ENCODE data around the gene FMOD.
A peak's percentile ranks its signal among the peaks of the same experiment; 100 is the strongest.

Gene FMOD

DNA sequence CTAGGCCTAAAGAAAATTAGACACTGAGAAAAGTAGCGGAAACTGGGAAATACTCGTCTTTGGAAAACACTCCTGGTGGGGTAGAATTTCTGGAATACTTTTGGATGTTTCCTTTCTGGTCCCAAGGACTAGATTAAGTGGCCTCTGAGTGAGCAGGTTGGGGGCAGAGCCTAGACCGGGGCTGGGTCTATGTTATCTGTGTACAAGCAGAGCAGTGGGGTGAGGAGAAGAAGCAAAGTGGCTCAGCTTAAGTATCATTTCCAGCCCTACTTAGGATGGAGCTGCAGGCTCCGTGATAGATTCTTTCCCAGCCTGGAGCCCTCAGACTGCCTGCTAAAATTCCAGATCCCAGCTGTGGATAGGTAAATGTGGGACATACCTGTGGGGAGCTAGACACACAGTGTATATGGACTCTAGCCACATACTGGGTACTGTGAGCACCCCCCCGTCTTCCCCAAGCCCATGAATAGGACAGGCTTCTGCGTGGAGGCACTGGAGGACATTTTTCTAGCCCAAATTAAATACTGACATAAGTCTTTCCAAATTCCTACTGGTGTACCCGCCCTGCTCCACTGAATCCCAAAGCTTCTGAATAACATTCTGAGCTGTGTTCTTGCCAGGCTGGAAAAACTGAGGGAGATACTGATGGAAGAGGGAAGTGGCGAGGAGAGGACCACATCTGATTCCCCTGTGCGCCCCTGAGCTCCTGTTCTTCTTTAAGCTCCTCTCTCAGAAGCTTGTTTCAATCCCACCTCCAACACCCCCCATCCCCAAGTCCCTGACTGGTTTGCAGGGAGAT is 6.8 kb downstream of the FMOD start:
- no peak overlapping the region for H3K4me3 ChIP-seq (ENCODE audit: low read depth, low read length)
- no peak overlapping the region for H3K27ac ChIP-seq (ENCODE audit: low read depth, low read length)
- no peaks in the 10 kb centered on the region for H3K36me3 ChIP-seq (ENCODE audit: insufficient read depth, low read length)
- no peaks in the 10 kb centered on the region for H3K79me2 ChIP-seq (ENCODE audit: control insufficient read depth, insufficient read depth, low read length, unreplicated experiment)
- peaks cover 28% of the 10 kb centered on the region; the same call in 1 of the 2 replicates for H3K27me3 ChIP-seq (ENCODE audit: insufficient read depth, low read length)
- no peaks in the 10 kb centered on the region for H3K4me1 ChIP-seq (ENCODE audit: control insufficient read depth, insufficient read depth, low read length, unreplicated experiment)
- H2AFZ ChIP-seq (ENCODE audit: low read length, unreplicated experiment): no peak overlapping the region

DNA sequence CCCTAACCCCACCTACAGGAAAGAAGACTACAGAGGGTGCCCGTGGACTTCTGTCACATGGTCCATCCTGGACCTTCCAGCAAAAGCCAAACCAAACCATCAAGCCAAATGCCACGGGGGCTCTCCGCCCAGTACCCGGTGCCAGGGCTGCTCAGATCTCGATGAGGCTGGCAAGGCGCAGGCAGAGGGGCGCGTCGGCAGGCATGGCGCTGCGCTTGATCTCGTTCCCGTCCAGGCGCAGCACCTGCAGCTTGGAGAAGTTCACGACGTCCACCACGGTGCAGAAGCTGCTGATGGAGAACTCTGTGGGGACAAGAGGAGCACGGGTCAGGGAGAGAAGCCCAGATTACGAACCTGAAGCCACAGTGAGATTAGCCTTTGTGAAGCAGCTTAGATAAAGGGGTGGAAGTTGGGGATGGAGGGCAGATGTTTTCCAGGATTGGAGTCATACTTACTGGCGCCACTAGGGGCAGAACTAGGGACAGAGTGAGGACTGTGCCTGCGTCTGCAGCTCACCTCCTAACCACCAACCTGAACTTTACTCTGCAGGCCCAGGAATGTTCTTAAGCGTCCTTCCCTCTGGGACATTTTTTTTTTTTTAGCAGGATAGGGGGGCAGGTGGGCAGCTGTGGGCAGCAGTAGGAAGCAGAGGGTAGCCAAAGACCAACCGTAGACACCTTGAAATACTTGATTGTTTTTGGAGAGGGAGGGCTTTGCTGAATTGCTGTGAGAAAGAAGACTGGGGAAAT is 8.6 kb downstream of the FMOD start:
- no peaks in the 10 kb centered on the region for H3K4me1 ChIP-seq (ENCODE audit: control insufficient read depth, insufficient read depth, low read length, unreplicated experiment)
- H2AFZ ChIP-seq (ENCODE audit: low read length, unreplicated experiment): no peak overlapping the region
- no peaks in the 10 kb centered on the region for H3K36me3 ChIP-seq (ENCODE audit: insufficient read depth, low read length)

DNA sequence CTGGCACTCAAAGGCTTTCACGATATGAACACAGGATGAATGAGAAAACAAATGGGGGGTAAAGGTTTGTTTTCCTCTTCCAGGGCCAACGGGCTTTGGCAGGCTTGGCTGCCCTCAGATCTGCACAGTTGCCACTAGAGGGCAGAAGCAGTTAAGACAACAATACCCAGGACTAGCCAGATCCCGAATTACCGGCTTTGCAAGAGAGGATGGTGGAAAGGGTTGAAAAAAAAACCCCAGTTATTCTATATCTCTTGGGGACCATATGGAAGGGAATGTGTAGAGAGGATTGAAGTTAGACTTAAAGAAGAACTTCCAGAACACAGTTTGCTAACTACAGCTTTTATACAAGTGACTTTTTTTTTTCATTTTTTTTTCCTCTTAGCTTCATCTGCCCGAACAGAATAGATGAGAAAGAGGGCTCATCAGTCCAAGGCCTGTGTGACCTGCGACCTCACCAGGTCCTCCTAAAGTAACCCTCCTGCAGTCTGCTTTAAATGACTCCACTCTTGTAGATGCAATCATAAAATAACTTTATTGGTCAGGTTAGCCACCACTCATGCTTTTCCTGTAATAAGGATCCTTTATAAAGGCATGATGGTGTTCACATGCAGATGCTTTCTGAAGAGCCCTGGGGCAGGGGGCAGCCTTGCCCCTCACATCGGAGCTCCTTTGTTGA is 10.7 kb downstream of the FMOD start:
- H3K36me3 ChIP-seq (ENCODE audit: insufficient read depth, low read length): no peaks in the 10 kb centered on the region
- H3K4me3 ChIP-seq (ENCODE audit: low read depth, low read length): no peak overlapping the region
- no peak overlapping the region for H3K27ac ChIP-seq (ENCODE audit: low read depth, low read length)
- H3K27me3 ChIP-seq (ENCODE audit: insufficient read depth, low read length): peaks cover 28% of the 10 kb centered on the region; the same call in 1 of the 2 replicates
- no peaks in the 10 kb centered on the region for H3K79me2 ChIP-seq (ENCODE audit: control insufficient read depth, insufficient read depth, low read length, unreplicated experiment)
- peaks cover 12% of the 10 kb centered on the region for H3K4me1 ChIP-seq (ENCODE audit: control insufficient read depth, insufficient read depth, low read length, unreplicated experiment)
- no peak overlapping the region for H2AFZ ChIP-seq (ENCODE audit: low read length, unreplicated experiment)

More for the DNA sequence above, 8.6 kb downstream of the FMOD start:
- Histone ChIP-seq H3K27me3 (ENCODE audit: insufficient read depth, low read length) (peaks cover 28% of the 10 kb centered on the region; the same call in 1 of the 2 replicates), H3K4me3 (ENCODE audit: low read depth, low read length) (no peak overlapping the region), H3K27ac (ENCODE audit: low read depth, low read length) (no peak overlapping the region), H3K79me2 (ENCODE audit: control insufficient read depth, insufficient read depth, low read length, unreplicated experiment) (no peaks in the 10 kb centered on the region)

DNA sequence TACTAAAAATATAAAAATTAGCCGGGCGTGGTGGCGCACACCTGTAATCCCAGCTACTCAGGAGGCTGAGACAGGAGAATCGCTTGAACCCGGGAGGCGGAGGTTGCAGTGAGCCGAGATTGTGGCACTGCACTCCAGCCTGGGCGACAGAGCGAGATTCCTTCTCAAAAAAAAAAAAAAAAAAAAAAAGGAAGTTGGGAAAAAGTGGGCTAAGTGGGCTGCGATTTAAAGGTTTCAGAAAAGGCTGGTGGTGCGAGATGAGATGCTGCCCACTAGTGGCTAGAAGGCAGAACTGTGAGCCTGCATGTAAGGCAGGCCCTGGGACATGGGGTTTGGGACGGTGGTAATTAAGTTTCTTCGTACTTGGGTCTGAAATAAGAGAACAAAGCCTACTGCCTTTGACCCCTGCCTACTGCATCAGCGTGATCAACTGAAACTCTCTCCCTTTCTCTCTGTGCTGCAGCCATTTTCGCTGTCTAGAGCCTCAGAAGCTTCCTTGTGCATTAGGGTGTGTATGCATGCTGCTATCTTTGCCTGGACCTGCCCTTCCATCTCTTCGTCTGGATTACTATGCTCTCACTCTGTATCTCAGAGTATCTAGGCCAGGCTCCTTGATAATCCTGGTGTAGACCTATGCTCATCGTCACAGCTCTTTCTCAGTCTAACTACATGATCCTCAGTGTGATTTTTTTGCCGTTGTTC is 12.4 kb downstream of the FMOD start:
- Histone ChIP-seq H3K4me1 (ENCODE audit: control insufficient read depth, insufficient read depth, low read length, unreplicated experiment) (peaks cover 12% of the 10 kb centered on the region), H3K27ac (ENCODE audit: low read depth, low read length) (no peak overlapping the region), H3K27me3 (ENCODE audit: insufficient read depth, low read length) (peaks cover 23% of the 10 kb centered on the region; the same call in 1 of the 2 replicates), H3K36me3 (ENCODE audit: insufficient read depth, low read length) (no peaks in the 10 kb centered on the region), H2AFZ (ENCODE audit: low read length, unreplicated experiment) (no peak overlapping the region), H3K4me3 (ENCODE audit: low read depth, low read length) (no peak overlapping the region), H3K79me2 (ENCODE audit: control insufficient read depth, insufficient read depth, low read length, unreplicated experiment) (no peaks in the 10 kb centered on the region)

DNA sequence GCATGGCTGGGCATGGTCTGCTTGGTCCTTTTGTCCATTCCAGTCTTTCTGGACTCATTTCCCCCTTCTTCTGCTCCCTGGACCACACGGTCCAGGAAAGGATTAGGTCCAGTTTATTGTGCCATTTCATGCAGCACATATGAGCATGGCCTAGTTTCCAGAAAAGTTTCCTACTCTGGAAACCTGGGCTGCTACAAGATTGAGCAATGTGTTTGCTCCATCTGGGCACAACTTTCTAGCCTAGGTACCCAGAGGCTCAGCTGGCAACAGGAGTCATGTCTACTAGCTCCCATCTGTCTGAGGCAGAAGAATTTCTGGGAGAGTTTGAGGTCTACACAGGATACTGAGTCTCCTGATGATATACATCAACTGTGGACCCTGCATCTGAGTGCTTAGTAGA is 14.8 kb downstream of the FMOD start:
- Histone ChIP-seq H3K4me3 (ENCODE audit: low read depth, low read length) (no peak overlapping the region), H3K4me1 (ENCODE audit: control insufficient read depth, insufficient read depth, low read length, unreplicated experiment) (peaks cover 17% of the 10 kb centered on the region), H3K36me3 (ENCODE audit: insufficient read depth, low read length) (no peaks in the 10 kb centered on the region), H3K79me2 (ENCODE audit: control insufficient read depth, insufficient read depth, low read length, unreplicated experiment) (no peaks in the 10 kb centered on the region), H3K27ac (ENCODE audit: low read depth, low read length) (no peak overlapping the region), H2AFZ (ENCODE audit: low read length, unreplicated experiment) (no peak overlapping the region), H3K27me3 (ENCODE audit: insufficient read depth, low read length) (peaks cover 9% of the 10 kb centered on the region; the same call in 1 of the 2 replicates)

DNA sequence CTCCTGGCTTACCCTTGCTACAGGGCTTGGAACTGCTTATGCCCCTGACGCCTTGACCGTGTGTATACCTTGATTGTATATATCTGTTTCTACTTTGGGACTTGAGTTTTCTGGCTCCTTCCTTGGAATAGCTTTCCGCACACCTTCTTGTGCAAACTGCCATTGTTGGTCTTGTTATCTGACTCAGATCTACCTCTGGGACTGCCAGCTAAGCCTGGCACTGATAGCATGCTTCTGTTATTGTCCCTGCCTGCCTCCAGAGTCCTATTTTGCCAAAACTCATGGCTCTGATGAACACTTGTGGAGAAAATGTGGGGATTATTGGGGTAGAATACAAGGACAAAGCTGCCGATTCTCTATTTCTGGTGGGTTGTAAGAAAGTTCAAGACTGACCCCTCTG is 15.4 kb downstream of the FMOD start:
- H3K27ac ChIP-seq (ENCODE audit: low read depth, low read length): no peak overlapping the region
- H2AFZ ChIP-seq (ENCODE audit: low read length, unreplicated experiment): no peak overlapping the region
- H3K4me1 ChIP-seq (ENCODE audit: control insufficient read depth, insufficient read depth, low read length, unreplicated experiment): peaks cover 17% of the 10 kb centered on the region
- no peak overlapping the region for H3K4me3 ChIP-seq (ENCODE audit: low read depth, low read length)
- peaks cover 3% of the 10 kb centered on the region; the same call in 1 of the 2 replicates for H3K27me3 ChIP-seq (ENCODE audit: insufficient read depth, low read length)
- no peaks in the 10 kb centered on the region for H3K36me3 ChIP-seq (ENCODE audit: insufficient read depth, low read length)
- no peaks in the 10 kb centered on the region for H3K79me2 ChIP-seq (ENCODE audit: control insufficient read depth, insufficient read depth, low read length, unreplicated experiment)

DNA sequence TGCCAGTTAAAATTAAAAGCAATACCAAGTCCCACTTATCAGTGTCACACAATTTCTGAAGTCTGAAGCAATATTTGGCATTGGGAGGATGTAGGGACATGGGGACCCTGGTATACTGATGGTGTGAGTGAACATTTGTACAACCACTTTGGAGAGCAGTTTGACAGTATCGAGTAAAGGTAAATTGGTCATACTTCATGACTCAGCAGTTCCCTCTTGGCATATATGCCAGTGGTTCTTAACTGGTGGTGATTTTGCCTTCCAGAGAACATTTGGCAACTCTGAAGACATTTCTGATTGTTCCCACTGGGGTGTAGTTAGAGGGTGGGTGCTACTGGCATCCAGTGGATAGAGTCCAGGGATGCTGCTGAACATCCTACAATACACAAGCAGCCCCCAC is 19.7 kb downstream of the FMOD start:
- no peaks in the 10 kb centered on the region for H3K27me3 ChIP-seq (ENCODE audit: insufficient read depth, low read length)

DNA sequence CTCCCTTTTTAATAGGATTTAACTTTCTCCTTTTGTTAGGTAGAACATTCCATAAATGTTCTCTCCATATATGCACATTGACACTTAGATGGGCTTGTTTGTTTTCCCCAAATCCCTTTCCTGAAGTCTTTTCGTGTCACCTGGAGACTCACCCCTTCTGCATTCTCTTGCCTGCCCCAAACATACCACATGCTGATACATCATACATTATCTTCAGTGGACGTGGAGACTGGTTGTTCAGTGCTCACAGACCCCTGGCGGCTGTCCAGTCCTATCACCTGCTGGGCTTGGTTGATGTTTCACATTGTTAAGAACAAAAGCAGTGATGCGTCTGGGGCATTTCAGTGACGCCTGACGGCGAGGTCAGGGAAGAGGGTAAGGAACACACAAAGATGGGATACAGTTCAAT is 22.2 kb downstream of the FMOD start:
- H3K4me3 ChIP-seq (ENCODE audit: low read depth, low read length): no peak overlapping the region
- H3K4me1 ChIP-seq (ENCODE audit: control insufficient read depth, insufficient read depth, low read length, unreplicated experiment): peaks cover 5% of the 10 kb centered on the region
- H3K27me3 ChIP-seq (ENCODE audit: insufficient read depth, low read length): peaks cover 11% of the 10 kb centered on the region
- H3K36me3 ChIP-seq (ENCODE audit: insufficient read depth, low read length): no peaks in the 10 kb centered on the region
- H3K27ac ChIP-seq (ENCODE audit: low read depth, low read length): no peak overlapping the region
- no peak overlapping the region for H2AFZ ChIP-seq (ENCODE audit: low read length, unreplicated experiment)
- H3K79me2 ChIP-seq (ENCODE audit: control insufficient read depth, insufficient read depth, low read length, unreplicated experiment): no peaks in the 10 kb centered on the region

More for the DNA sequence above, 19.7 kb downstream of the FMOD start:
- H3K4me1 ChIP-seq (ENCODE audit: control insufficient read depth, insufficient read depth, low read length, unreplicated experiment): peaks cover 14% of the 10 kb centered on the region
- no peak overlapping the region for H2AFZ ChIP-seq (ENCODE audit: low read length, unreplicated experiment)
- no peak overlapping the region for H3K27ac ChIP-seq (ENCODE audit: low read depth, low read length)
- no peak overlapping the region for H3K4me3 ChIP-seq (ENCODE audit: low read depth, low read length)
- H3K79me2 ChIP-seq (ENCODE audit: control insufficient read depth, insufficient read depth, low read length, unreplicated experiment): no peaks in the 10 kb centered on the region
- H3K36me3 ChIP-seq (ENCODE audit: insufficient read depth, low read length): no peaks in the 10 kb centered on the region

DNA sequence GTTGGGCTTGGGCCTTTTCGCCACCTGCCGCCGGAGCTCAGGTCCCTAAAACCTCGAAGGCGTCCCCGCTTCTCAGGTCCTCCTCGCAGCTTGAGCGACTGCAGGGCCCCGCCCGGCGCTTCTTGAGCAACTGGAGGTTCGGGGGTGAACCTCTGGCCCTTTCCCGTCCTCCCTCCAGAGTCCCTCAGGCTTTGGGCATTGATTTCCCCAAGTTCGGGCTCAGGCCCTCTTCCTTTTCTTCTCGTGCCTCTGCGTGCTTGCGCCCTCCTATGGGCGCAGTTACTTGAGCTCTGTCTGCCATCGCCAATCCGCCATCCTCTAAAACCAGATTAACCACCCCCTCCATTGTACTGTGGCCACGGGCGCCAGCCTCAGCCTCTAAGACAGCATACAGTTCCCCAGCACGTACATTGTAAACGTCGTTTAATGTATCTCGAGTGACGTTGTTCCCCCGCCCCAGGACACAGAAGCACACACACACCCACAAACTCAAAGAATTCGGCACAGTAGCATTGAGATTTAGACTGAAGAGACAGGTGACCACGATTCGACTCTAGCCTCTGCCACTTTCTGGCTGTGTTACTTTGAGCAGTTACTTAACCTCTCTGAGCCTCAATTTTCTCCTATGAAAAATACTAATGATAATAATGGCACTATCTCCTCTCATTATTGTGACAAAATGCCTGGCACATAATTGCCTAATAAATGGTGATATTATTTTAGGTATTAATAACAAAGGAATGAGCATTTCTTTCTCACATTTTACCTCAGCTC is 23.1 kb downstream of the FMOD start:
- peaks cover 8% of the 10 kb centered on the region for H3K4me1 ChIP-seq (ENCODE audit: control insufficient read depth, insufficient read depth, low read length, unreplicated experiment)
- H3K4me3 ChIP-seq (ENCODE audit: low read depth, low read length): peak overlapping the region; percentile 81

More for the DNA sequence above, 23.1 kb downstream of the FMOD start:
- Histone ChIP-seq H3K36me3 (ENCODE audit: insufficient read depth, low read length) (no peaks in the 10 kb centered on the region), H3K79me2 (ENCODE audit: control insufficient read depth, insufficient read depth, low read length, unreplicated experiment) (no peaks in the 10 kb centered on the region), H3K27ac (ENCODE audit: low read depth, low read length) (no peak overlapping the region), H2AFZ (ENCODE audit: low read length, unreplicated experiment) (peak overlapping the region; percentile 79), H3K27me3 (ENCODE audit: insufficient read depth, low read length) (peaks cover 19% of the 10 kb centered on the region)

Data from ACC112 (cell line).